Ecto neural progenitor cell (in vitro differentiated cells): ENCODE results near the gene TMEM132A.
A peak's percentile ranks its signal among the peaks of the same experiment; 100 is the strongest.
"Not testable (repeated sequence)": the region's sequence is repeated elsewhere in the genome, so short reads cannot be mapped to it uniquely, and the experiment has no call there.

Source experiments
- DNase-seq: peaks from one replicate; pipeline ENCODE4 v3.0.0-alpha.2; 2018; ENCODE audit warnings: low spot score

The TMEM132A gene

GRCh38 chr11:60906132-60906972 lies 17.9 kb upstream of the TMEM132A start, which contains the start of gene PRPF19:
Gene PRPF19, minus strand, starts transcription at chr11:60906585. Its CDS starts 203 bp downstream, at chr11:60906382.
- DNase-seq: peak; percentile 97

DNA sequence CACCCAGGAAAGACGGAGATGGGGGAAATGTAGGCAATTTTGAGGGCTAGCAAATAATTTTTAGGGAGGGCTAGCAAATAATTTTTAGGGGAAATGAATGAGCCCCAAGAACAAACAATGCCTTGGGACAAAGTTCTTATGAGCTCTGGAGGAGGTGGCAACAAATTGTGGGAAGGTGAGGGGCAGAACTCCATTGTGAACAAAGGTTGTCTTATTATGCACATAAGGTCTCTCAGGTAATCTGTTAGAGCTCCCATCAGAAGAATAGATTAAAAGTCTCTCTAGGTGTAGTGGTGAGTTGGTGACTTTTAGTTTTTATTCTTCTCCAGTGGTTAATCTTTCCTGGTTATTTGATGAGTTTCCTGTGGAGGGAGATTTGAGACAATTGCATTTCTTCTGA lies 15.5 kb upstream of the TMEM132A start:
- DNase-seq: no peak

DNA sequence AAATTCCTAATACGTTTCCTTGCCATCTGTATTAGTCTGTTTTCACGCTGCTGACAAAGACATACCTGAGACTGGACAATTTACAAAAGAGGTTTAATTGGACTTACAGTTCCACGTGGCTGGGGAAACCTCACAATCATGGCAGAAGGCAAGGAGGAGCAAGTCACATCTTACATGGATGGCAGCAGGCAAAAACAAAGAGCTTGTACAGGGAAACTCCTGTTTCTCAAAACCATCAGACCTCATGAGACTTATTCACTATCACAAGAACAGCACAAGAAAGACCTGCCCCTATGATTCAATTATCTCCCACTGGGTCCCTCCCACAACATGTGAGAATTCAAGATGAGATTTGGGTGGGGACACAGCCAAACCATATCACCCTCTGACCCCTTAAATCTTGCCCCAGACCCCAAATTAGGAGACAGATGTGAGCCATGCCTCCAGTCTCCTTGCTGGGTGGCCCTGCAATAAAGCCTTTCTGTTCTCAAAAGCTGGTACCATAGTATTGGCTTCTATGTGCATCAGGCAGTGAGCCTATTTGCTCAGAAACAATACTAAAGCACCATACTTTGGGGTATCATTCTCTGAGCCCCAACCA lies 14.5 kb upstream of the TMEM132A start:
- DNase-seq: not testable (repeated sequence)

DNA sequence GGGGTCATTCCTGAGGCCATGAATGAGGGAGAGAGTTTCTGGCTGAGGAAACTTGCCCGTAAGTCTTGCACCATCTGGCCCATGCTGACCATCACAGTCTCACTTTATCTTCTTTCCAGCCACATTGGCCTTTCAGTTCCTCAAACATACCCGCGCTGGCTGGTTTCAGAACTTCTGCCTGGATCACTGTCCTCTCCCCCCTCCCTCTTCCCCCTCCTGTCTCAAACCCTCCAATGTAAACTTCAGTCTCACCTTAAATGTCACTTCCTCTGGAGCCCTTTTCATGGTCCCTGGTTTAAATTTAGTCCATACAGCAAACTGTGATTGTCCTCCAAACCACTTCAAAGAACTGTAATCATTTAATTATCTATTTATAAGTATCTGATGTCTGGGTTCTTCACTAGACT lies 14.0 kb upstream of the TMEM132A start:
- no peak for DNase-seq

GRCh38 chr11:60910711-60911380 lies 13.4 kb upstream of the TMEM132A start:
- no peak for DNase-seq

DNA sequence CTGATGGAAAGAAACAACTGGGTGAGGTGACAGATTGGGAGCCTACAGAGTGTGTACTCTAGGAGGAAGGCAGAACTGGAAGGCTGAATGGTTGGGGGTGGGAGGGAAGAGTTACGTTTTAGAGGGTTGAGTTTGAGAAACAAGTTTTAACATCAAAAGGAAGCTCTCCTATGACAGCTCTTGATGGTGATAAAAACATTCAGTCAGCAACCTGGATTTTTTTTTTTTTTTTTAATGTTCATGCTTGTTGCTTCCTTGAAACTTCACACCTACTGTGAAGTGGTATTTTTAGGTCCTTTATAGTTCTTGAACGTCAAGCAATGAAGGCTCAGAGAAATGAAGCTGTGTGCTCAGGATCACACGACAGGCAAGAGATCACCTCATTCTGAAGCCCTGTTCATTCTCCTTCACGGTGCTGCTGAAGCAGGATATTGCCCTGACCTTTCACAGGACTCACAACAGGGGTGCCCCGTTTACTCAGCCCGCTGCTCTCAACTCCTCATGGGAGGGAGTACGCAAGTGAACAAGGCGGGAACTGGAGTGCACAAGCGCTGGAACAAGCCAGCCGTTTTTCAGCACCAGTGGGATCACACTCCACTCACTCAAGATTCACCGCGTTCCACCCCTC lies 11.9 kb upstream of the TMEM132A start:
- no peak for DNase-seq

DNA sequence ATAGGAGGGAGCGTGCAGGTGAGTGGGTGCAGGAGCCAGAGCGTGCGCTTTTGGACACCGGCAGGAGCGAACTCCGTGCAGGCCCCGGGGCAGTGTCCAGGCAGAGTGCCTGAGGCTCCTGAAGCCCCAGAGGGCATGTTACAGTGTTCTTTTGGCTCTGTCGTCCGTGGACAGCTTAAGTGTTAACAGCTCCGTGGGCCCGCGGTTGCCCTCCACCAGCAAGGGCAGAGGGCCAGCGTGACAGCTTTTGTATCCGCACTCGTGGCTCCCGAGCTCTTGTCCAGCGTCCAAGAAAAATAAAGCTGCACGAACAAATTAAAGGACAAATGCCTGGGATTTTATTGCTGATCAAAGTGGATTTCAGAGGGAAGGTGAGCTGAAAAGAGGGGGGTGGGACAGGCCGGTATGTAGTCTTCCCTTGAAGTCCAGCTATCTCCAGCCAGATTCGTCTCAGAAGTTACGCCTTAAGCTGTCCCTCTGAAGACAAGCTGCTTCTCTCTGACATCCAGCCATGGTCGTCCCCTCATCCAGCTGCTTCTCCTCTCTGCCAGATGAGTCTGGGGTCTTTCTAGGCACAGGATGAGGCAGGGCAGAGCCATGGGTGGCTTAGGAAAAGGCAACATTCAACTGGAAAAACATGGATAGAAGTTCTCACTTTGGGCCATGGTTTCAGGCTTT lies 11.3 kb upstream of the TMEM132A start:
- DNase-seq: no peak

DNA sequence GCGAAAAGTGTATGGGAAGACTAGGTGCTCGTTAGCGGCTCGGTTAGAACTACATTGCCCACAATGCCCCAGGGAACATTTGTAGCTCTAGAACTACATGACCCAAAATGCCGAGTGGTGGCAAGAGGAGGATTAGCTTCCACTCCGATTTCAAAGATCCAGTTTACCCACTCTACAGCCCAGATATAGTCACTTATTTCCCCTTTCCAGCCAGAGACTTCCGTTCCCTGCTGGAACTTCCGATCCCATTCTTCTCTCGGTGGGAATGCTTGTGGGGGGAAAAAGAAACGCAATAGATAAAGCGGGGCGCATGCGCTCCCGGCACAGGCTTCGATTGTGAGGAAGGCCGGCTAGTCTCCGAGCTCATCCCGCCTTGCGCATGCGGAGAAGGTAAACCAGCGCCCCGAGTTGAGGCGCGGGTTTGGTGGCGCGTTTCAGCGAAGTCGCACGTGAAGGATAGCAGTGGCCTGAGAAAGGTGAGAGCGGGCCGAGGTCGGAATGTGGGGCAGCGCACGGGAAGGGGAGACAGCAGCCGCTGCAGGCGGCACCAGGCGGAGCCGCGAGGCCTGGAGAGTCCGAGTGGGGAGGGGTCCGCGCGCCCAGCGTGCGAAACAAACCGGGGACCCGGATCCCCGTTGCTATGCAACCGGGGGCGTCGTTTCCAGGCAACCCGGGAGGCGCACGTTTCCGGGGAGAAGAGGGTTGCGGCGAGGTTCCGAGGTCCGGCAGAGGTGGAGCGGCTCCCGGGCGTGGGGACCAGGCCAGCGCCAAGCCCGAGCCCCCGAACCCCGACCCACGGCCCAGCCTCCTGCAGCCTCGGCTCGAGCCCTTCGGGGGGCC lies 10.2 kb upstream of the TMEM132A start, which contains the start of gene TMEM109:
TSS of gene TMEM109 (plus strand) at position 366 of the 840 bp plus-strand sequence. CDS start 5,536 bp downstream, outside the sequence.
- peak; percentile 91 for DNase-seq

DNA sequence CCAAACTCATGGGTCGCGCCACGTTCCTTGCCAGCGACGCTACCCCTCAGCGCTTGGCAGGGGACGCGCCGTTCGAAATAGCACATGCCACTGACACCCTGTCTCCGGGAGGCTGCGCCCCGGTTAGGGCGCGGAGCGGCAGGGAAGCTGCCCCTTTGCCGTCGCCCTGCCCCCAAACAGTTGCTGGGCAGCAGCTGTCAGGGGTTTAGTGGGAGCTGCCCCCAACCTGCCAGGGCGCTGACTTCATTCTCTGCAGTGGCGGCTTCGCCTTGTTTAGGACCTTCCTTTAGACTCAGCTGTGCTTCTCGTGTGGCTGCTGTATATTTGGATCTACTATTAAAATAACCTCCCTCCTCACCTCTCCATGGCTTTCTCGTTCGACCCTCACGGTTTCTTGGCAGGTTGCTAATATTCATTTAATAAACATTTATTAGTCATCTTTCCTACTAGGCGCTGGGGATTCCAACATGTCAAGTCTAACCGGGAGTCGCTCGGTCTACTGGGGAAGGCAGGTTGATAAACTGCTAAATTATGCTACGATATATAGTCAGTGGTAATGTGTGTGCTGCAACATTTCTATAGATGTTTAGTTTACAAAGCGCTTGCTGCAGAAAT lies 9.5 kb upstream of the TMEM132A start:
- peak; percentile 65 for DNase-seq

DNA sequence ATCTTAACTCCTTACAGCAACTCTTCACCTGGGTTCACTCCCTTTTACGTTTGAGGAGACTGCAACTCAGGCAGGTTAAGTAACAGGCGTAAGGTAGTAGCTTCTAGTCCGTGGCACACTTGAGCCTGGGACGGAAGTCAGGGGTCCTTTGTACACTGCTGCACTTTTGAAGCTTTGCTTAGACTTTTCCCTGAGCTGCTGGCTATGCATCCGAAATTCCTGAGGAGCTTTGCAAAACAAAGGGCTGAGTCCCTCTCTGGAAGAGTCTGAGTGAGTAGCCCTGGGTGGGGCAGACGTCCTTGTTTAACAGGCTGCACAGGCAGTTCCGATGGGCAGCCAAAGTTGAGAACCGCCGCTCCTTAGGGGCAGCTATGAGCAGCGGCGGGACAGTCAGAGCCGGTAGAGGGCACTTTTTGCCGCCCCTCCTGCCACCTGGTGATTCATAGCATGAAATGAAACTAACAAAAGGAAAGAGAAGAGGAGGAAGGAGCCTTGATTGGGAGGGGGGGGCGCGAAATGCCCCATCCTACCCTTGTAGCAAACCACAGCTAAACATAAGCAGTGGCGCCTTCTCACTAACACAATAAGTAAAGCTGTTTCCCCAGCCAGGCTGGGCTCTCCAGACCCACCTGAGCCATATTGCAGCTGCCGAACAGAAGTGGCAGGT lies 8.9 kb upstream of the TMEM132A start:
- peak; percentile 83 for DNase-seq

- DNase-seq: no peak
These were observed 7.5 kb upstream of the TMEM132A start for GRCh38 chr11:60916669-60917206.

GRCh38 chr11:60917267-60917666 lies 7.0 kb upstream of the TMEM132A start:
- no peak for DNase-seq

DNA sequence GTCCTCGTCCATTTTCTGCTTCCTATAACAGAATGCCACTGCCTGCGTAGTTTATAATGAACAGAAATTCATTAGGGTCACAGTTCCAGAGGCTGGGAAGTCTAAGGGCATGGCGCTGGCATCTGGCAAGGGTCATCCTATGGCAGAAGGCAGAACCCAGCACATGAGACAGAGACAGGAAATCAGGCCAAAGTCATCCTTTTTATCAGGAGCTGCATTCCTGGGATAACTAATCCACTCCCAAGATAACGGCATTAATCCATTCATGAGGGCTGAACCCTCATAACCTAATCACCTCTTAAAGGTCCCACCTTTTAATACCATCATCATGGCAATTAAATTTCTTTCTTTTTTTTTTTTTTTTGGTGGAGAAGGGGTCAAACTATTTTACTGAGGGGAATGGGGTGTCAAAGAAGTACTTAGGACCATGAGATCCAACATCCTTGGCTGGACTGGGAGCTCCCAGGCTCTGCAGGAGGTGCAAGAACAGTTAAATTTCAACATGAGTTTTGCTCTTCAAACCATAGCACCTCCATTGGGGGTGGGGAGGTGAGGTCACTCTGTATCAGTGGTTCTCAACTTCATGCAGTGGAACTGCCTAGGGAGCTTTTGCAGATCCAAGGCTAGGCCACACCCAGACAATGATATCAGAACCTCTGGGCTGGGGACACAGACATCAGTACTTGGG lies 5.9 kb upstream of the TMEM132A start:
- DNase-seq: no peak

GRCh38 chr11:60918939-60919265 lies 5.4 kb upstream of the TMEM132A start:
- no peak for DNase-seq

GRCh38 chr11:60919320-60919719 lies 4.9 kb upstream of the TMEM132A start:
- DNase-seq: no peak

DNA sequence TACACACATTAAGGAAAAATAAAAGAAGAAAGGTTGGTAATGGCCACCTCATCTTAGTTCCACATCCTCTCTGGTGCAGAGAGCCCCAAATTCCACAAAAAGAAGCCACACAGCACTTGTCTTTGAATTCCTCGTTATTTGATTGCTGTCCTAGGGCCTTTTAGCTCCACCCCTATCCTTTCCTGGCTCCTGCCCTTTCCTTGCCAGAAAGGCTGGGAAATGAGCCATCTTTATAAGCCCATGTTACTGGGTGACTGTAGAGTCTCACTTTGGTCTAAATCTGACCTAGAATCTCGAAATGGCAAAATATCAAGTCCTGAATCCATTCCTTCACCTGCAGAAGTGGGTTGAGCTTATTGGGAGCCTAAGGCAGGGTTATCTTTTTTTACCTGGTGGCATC lies 4.3 kb upstream of the TMEM132A start:
- DNase-seq: no peak

DNA sequence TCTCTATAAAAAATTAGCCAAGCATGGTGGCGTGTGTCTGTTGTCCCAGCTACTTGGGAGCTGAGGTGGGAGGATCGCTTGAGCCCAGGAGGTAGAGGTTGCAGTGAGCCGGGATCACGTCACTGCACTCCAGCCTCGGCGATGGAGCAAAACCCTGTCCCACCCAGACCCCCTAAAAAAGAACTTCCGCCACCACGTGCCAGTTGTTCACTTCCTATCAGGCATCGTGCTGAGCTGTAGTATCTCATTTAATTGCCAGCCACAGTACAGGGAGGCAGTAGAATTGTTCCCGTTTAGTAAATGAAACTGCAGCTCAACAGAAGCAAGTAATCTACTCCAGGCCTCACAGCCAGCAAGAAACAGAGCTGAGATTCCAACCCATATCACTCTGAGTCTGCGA lies 3.0 kb upstream of the TMEM132A start:
- DNase-seq: no peak

DNA sequence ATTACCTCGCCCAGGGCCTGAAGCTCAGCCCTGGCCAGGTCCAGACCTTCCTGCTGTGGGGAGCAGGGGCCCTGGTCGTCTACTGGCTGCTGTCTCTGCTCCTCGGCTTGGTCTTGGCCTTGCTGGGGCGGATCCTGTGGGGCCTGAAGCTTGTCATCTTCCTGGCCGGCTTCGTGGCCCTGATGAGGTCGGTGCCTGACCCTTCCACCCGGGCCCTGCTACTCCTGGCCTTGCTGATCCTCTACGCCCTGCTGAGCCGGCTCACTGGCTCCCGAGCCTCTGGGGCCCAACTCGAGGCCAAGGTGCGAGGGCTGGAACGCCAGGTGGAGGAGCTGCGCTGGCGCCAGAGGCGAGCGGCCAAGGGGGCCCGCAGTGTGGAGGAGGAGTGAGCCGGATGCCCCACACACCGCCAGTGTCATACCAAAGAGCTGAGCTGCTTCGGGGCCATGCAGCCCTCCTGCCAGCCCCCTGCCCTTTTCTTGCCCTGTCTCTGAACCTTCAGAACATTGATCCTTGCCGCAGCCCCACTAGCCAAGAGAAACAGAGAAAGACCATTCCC lies 2.4 kb upstream of the TMEM132A start:
- DNase-seq: no peak

DNA sequence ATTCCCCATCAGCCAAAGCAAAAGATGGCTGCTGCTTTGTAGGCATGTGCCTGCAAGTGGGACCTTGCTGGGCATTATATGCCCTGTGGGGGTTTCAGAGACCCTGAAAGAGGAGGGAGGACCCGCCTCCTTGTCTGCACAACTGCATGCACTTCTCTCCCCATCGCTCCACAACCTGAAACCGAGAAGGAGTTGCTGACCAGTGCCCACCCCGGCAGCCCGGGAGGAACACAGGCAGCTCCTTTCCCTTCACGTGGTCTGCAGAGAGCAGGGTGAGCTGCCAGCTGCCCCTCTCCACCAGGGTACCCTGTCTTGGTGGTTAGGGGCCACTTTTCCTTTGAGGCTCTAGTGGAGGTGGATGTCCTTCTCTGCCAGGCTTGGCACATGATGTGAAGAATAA lies 1.4 kb upstream of the TMEM132A start:
- no peak for DNase-seq
